SU-DHL-6 (cell line): ENCODE measurements around the gene MLH1.

Experiments
- H2AFZ ChIP-seq: fragments of 200-600 bp; sonication (generic); 2 replicates; pipeline ENCODE4 v1.6.1; 2014; ENCODE audit warnings: low read depth, mild to moderate bottlenecking, moderate library complexity, mixed read lengths, antibody characterized with exemption, low read length; ENCODE audit not compliant: severe bottlenecking
- H3F3A ChIP-seq: fragments of 200-600 bp; shearing (Covaris generic); 2 replicates; pipeline ENCODE4 v1.6.0; 2016; ENCODE audit warnings: antibody characterized with exemption, mild to moderate bottlenecking; ENCODE audit not compliant: insufficient read depth
- H3K27ac ChIP-seq: fragments of 200-600 bp; sonication (generic); 2 replicates; pipeline ENCODE4 v1.5.1; 2016; ENCODE audit warnings: low read depth, mild to moderate bottlenecking, low read length, moderate library complexity, mixed read lengths
- H3K27me3 ChIP-seq: fragments of 200-600 bp; sonication (generic), shearing (Covaris generic); 2 replicates; pipeline ENCODE4 v1.6.0; 2014; ENCODE audit warnings: mild to moderate bottlenecking, low read length
- H3K36me3 ChIP-seq: fragments of 200-600 bp; sonication (generic); 2 replicates; pipeline ENCODE4 v1.6.1; 2014; ENCODE audit warnings: mild to moderate bottlenecking, low read length, mixed read lengths
- H3K4me2 ChIP-seq: fragments of 300-600, 200-600 bp; shearing (Covaris generic), sonication (generic); 2 replicates; pipeline ENCODE4 v1.6.0; 2014; ENCODE audit warnings: low read length, low read depth, mild to moderate bottlenecking; ENCODE audit not compliant: poor library complexity, severe bottlenecking
- H3K4me3 ChIP-seq: fragments of 200-600 bp; sonication (generic); 2 replicates; pipeline ENCODE4 v1.5.1; 2014; ENCODE audit warnings: antibody characterized with exemption, low read length, mild to moderate bottlenecking, mixed read lengths; ENCODE audit not compliant: insufficient read depth, poor library complexity, severe bottlenecking
- H3K79me2 ChIP-seq: fragments of 200-600 bp; sonication (generic); 2 replicates; pipeline ENCODE4 v1.6.1; 2014; ENCODE audit warnings: mild to moderate bottlenecking, low read length, moderate library complexity; ENCODE audit not compliant: insufficient read depth
- H3K9ac ChIP-seq: fragments of 200-600 bp; sonication (generic); 2 replicates; pipeline ENCODE4 v1.7.0; 2014; ENCODE audit warnings: mild to moderate bottlenecking, low read length
- H3K9me2 ChIP-seq: fragments of 200-600 bp; sonication (generic); replicated peaks from 2 replicates; pipeline ENCODE4 v1.6.1; 2014; ENCODE audit warnings: low read length; ENCODE audit not compliant: insufficient read depth
- H3K9me3 ChIP-seq: fragments of 200-600 bp; sonication (generic); 2 replicates; pipeline ENCODE4 v1.6.1; 2014; ENCODE audit warnings: low read length, mixed read lengths; ENCODE audit not compliant: insufficient read depth
- H4K20me1 ChIP-seq: fragments of 200-600 bp; sonication (generic); 2 replicates; pipeline ENCODE4 v1.6.1; 2014; ENCODE audit warnings: low read depth, mild to moderate bottlenecking, antibody characterized with exemption, low read length, moderate library complexity, mixed read lengths
- CTCF ChIP-seq: fragments of 200-600 bp; sonication (generic); IDR thresholded peaks from one replicate; pipeline ENCODE4 v1.5.1; 2017; ENCODE audit warnings: antibody characterized with exemption, mild to moderate bottlenecking, low read length, moderate library complexity; ENCODE audit not compliant: insufficient read depth, poor library complexity, severe bottlenecking
- EZH2phosphoT487 ChIP-seq: fragments of 200-600 bp; sonication (generic), shearing (Covaris generic); conservative IDR thresholded peaks from 2 replicates; pipeline ENCODE4 v1.6.1; 2018; ENCODE audit warnings: mild to moderate bottlenecking, antibody characterized with exemption, low read length, moderate library complexity, mixed read lengths

The MLH1 gene

DNA sequence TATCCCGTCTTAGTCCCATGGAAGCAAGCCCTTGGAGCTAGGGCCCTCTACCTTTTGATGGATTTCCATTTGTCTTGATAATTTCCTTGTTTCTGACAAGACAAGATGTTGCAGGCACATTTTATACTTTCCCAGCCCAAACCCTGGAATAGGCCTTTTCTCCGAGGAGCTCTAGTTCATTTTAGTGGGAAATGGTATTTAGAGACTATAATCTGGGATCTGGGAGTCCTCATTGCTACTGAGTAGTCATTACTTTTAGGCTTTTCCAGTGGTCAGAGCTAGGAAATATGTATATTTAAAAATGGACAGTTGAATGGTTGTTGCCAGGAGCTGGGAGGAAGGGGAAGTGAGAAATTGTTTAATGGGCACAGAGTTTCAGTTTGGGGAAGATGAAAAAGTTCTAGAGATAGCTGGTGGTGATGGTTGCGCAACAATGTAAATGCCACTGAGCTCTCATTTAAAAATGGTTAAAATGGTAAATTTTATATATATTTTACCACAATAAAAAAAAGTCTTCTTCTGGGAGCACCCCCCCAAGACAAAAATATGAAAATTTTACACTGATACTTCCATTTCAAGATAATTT lies 31.6 kb downstream of the MLH1 start:
- no peaks in the 10 kb centered on the region for H3K9me3 ChIP-seq
- TF ChIP-seq CTCF: no peak
- no peak for TF ChIP-seq EZH2phosphoT487
- H3K27ac ChIP-seq: no peak overlapping the region
- H3K27me3 ChIP-seq: no peaks in the 10 kb centered on the region
- H3K9ac ChIP-seq: no peak overlapping the region
- peaks cover 30% of the 10 kb centered on the region for H3K36me3 ChIP-seq
- H3K4me2 ChIP-seq: no peak overlapping the region
- no peak overlapping the region for H2AFZ ChIP-seq
- no peaks in the 10 kb centered on the region for H3K9me2 ChIP-seq
- no peak overlapping the region for H3K4me3 ChIP-seq
- no peaks in the 10 kb centered on the region for H4K20me1 ChIP-seq
- no peaks in the 10 kb centered on the region for H3F3A ChIP-seq
- peaks cover 3% of the 10 kb centered on the region; the same call in 1 of the 2 replicates for H3K79me2 ChIP-seq

GRCh38 chr3:37025561-37026335 lies 32.4 kb downstream of the MLH1 start:
- no peaks in the 10 kb centered on the region for H3K27me3 ChIP-seq
- peaks cover 3% of the 10 kb centered on the region; the same call in 1 of the 2 replicates for H3K79me2 ChIP-seq
- H3K4me2 ChIP-seq: no peak overlapping the region
- H3K9me3 ChIP-seq: no peaks in the 10 kb centered on the region
- no peaks in the 10 kb centered on the region for H4K20me1 ChIP-seq
- H3K9me2 ChIP-seq: no peaks in the 10 kb centered on the region
- H3K4me3 ChIP-seq: no peak overlapping the region
- peaks cover 30% of the 10 kb centered on the region for H3K36me3 ChIP-seq
- H3K9ac ChIP-seq: no peak overlapping the region
- TF ChIP-seq CTCF (no peak), EZH2phosphoT487 (no peak)
- no peaks in the 10 kb centered on the region for H3F3A ChIP-seq
- no peak overlapping the region for H3K27ac ChIP-seq
- no peak overlapping the region for H2AFZ ChIP-seq

DNA sequence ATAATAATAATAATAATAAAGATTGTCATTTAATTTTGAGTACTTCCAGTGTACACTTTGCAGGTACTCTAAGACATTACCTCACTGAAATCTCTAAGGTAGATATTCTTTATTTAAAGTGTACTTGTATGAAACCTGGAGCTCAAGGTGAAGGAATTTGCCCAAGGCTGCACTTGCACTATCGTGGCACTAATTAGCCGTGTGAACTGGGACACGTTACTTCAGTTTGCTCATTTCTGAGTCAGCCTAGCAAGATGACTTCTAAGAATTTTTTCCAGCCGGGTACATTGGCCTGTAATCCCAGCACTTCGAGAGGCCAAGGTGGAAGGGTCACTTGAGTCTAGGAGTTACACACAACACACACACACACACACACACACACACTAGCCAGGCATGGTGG lies 33.5 kb downstream of the MLH1 start:
- Histone ChIP-seq H3K4me2 (no peak overlapping the region), H3K9ac (no peak overlapping the region), H3F3A (no peaks in the 10 kb centered on the region), H2AFZ (no peak overlapping the region), H4K20me1 (no peaks in the 10 kb centered on the region), H3K79me2 (peaks cover 3% of the 10 kb centered on the region; the same call in 1 of the 2 replicates), H3K9me2 (no peaks in the 10 kb centered on the region), H3K36me3 (peaks cover 30% of the 10 kb centered on the region), H3K27me3 (no peaks in the 10 kb centered on the region), H3K27ac (no peak overlapping the region), H3K4me3 (no peak overlapping the region), H3K9me3 (no peaks in the 10 kb centered on the region)
- TF ChIP-seq EZH2phosphoT487 (no peak), CTCF (no peak)
